Measurements from ENCODE around the gene EMCN.

GRCh38 chr4:100386270-100386669 is 131.6 kb downstream of the EMCN start:
- TF ChIP-seq CTCF (IDR thresholded peaks at IDR 0.05) (no peak), EZH2 (IDR thresholded peaks at IDR 0.05; ENCODE audit: borderline replicate concordance, insufficient read depth, low read depth, low read length, poor library complexity, severe bottlenecking) (no peak)
